NCI-H69 (cell line): Measurements from ENCODE around the gene TLE3.

Source experiments
- DNase-seq: peaks from one replicate; lab custom pipeline; 2025; lab: John Stamatoyannopoulos, UW

Gene TLE3

GRCh38 chr15:70099167-70099966, 1.6 kb upstream of the TLE3 start:
- DNase-seq, result peak; percentile 98

- DNase-seq, result peak; percentile 67
Measured at GRCh38 chr15:70098461-70099166, 897 bp upstream of the TLE3 start.

DNA sequence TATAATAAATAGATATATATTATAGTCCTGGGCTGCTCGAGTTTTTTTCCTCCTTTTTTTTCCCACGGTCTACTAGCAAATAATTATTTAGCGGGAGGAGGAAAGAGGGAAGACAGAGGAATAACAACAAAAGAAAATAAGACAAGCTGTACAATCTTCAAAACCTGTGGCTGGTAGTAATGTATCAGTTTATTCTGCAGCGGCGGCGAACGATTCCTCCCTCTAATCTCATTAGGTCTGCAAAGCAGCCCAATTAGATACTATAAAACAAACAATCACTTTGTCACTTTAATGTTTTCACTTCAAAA, 390 bp upstream of the TLE3 start:
- DNase-seq, result peak; percentile 62

- DNase-seq, result no peak
Measured at GRCh38 chr15:70097063-70097320, 725 bp downstream of the TLE3 start.

DNA sequence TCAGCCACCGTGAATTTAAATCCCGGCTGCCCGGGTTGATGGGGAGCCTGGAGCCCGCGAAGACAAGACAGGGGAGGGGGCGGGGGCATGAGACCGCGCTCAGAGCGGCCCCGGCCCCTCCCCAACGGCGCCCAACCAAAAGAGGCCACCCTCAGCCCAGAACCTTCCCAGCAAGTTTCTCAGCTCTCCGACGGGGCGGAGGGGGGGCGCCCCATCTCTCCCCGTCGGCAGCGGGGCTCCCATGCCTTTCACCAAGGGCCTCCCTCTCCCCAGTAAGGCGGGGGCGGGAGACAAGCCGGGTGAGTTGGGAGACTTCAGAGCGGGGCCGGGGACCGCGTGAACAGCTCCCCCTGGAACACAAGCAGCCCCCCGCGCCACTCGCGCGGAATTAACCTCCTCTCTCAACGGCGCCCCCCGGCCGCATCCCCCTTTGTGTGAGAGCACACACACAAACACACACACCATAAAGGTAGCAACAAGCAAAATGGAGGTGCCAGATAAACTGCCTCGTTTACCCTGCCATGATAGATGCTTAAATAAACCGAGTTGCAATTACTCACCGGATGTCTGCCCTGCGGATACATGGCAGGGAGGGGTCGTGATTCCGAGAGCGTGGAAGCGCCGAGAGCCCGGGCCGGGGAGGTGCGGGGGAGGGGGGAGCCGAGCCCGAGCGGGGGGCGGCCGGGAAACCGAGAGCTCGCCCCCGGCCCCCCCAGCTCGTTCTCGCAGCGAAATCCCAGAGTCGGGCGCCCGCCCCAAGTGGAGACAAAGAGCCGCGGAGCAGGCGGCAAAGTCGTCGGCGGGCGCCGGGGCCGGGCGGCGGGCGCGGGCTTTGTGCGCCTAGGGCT, 1.3 kb downstream of the TLE3 start:
- DNase-seq, result peak; percentile 67

GRCh38 chr15:70095408-70096214, 2.1 kb downstream of the TLE3 start:
- DNase-seq, result peak; percentile 28

DNA sequence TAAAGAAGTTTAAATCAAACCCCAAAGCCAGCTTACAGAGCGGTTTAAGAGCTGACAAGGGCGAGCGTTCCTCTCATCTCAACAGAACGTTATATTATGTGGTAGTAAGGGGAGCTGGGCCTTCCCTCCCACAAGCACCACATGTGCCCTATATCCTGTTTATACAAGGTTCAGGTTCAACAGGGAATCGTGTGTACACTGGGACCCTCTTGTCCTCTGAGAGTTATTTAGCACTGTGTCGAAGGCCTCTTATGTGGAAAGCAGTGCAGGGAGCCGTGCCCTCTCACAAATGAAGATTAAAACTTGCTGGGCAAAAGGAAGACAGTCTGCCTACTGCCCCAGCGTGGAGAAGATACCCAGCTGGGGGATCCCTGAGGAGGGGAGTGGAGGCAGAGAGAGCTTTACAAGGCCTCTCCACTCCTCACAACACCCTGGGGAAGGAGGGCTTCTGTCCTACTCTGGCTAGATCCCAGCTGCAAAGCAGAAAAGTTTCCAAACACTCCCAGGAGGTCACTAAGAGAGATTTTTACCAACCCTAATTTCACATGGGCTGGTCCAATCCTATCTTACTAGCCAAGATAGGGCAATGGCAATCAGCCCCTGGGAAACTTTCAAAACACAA, 2.9 kb downstream of the TLE3 start:
- peak; percentile 44 for DNase-seq

- DNase-seq, result peak; percentile 48
Measured at GRCh38 chr15:70093481-70094319, 4.0 kb downstream of the TLE3 start.

DNA sequence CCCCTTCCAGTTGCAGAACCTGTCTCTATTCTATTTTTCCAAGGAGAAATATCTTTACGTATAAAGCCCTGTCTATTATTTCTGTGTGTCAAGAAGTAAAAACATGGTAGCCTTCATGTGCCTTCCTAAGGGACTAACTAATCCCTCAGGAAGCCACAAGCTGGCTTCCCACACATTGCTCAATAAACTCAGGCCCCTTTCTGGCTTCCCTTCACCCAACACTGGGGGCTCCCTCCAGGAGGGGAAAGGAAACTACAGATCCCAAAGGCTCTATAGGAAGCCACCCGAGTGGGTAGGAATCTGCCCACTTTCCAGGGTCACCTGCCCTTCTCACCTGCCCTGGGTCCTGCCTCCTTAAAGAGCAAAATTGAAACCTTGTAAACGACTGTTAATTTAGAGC, 4.6 kb downstream of the TLE3 start:
- DNase-seq, result peak; percentile 52

DNA sequence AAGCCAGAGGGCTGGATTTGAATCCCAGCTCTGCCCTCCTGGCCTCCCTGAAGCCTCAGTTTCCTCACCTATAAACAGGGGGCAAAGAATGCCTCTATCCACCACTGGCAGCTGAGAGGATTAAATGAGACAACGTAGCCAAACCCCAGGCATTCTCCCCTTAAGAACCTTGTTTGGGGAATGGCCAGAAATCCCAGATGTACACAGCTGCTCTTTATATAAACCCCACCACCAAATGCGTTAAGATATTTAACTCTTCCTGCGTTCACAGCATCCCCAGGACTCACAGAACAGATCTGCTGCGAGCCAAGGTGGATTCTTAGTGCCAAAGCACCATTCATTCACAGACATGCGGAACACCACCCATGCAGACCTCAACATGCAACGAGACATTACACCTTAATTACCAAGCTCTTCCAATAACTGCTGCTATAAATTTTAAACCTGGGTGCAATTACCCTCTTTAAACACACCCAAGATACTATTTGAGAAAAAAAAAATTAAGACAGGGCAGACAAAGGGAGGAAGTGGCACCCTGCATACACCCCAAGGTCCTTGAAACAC, 5.2 kb downstream of the TLE3 start:
- peak; percentile 80 for DNase-seq

- DNase-seq, result peak; percentile 87
Measured at GRCh38 chr15:70091726-70092463, 5.8 kb downstream of the TLE3 start.

DNA sequence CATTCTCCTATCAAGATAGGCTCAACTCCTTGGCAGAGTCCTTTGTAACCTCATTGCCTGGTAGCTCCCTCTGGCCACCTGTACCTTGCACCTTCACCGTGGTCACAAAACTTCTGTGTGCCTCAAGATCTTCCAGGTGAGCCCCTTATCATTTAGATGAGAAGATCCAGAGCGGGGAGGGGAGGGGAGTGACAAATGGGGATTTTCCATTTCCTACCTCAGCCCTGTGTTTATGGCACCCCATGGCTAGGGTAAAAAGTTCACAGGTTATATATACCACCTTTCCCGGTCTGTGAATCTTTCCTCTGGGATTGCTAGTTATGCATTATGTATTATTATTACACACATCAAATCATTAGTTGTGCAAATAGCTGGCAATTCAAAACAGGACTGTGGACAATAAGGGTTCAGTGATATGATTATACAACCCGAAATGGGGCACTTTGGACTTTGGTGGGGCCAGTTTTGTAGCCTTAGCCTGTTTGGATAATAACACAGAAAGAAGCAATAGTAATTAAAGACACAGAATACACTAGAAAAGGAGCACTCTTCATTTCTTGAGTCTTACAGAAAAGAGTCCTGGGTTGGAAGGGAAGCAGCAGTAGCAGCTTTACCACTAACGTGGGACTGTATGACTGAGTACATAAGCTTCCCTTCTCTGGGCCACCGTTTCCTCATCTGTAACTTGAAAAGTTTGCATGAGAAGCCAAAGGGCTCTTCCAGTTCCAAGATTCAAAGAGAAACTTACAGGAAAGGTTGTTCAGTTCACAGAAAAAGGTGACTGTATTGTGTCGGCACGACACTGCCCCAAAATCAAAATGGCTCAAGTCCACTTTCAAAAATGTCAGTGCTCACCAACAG, 7.1 kb downstream of the TLE3 start:
- DNase-seq, result peak; percentile 56

DNA sequence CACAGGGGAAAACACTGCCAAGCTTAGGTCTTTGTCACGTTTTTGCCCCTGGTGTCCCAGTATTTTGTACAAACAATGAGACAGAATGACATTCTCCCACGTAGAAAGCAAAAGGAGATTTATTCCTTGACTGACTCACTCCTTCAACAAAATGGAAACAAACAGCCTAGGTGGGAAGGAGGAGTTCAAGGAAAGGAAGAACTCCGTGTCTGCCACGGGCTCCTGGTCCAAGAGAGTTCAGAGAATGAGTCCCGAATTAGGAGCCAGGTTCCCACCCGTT, 8.1 kb downstream of the TLE3 start:
- DNase-seq, result no peak

- DNase-seq, result no peak
Measured at GRCh38 chr15:70088887-70089691, 8.6 kb downstream of the TLE3 start.

GRCh38 chr15:70088455-70088854, 9.3 kb downstream of the TLE3 start:
- no peak for DNase-seq

- DNase-seq, result no peak
Measured at GRCh38 chr15:70087708-70088352, 9.9 kb downstream of the TLE3 start.

DNA sequence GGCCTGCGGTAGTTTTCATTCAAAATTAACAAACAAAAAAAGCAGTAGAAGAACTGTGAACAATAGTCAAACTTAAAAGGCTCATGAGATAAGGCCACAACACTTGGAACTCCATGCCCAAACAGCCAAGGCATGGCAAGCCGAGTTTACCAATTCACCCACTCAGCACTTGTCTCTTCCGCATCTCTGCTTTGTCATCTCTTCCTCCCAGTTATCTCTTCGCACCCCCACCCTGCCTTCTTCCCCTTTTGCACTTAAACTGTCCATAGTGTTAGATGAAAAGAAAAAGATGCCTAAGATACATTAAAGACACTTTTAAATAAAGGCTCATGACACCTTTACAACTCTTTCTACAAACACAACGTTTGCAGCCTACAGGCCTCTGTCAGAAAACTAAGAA, 11.1 kb downstream of the TLE3 start:
- DNase-seq, result no peak

GRCh38 chr15:70084461-70084860, 13.3 kb downstream of the TLE3 start:
- no peak for DNase-seq
